IPS-18a (cell line): Measurements from ENCODE around the gene RANBP17.
"Not testable (repeated sequence)": the region's sequence is repeated elsewhere in the genome, so short reads cannot be mapped to it uniquely, and the experiment has no call there.

ENCODE experiments used
- H3K27ac ChIP-seq: one replicate; pipeline ENCODE4 v1.5.1; 2013; ENCODE audit warnings: low read length
- H3K27me3 ChIP-seq: one replicate; pipeline ENCODE4 v1.6.1; 2013; ENCODE audit warnings: mild to moderate bottlenecking, low read length; ENCODE audit not compliant: control insufficient read depth, insufficient read depth
- H3K36me3 ChIP-seq: one replicate; pipeline ENCODE4 v1.6.1; 2013; ENCODE audit warnings: low read depth, low read length; ENCODE audit not compliant: control insufficient read depth
- H3K4me1 ChIP-seq: one replicate; pipeline ENCODE4 v1.6.1; 2013; ENCODE audit warnings: low read depth, low read length; ENCODE audit not compliant: control insufficient read depth
- H3K4me3 ChIP-seq: one replicate; pipeline ENCODE4 v1.5.1; 2013; ENCODE audit warnings: low read length
- H3K9ac ChIP-seq: one replicate; pipeline ENCODE4 v1.6.1; 2013; ENCODE audit warnings: mild to moderate bottlenecking, low read length, moderate library complexity
- H3K9me3 ChIP-seq: one replicate; pipeline ENCODE4 v1.6.1; 2013; ENCODE audit warnings: low read depth, low read length; ENCODE audit not compliant: control insufficient read depth

Gene RANBP17

DNA sequence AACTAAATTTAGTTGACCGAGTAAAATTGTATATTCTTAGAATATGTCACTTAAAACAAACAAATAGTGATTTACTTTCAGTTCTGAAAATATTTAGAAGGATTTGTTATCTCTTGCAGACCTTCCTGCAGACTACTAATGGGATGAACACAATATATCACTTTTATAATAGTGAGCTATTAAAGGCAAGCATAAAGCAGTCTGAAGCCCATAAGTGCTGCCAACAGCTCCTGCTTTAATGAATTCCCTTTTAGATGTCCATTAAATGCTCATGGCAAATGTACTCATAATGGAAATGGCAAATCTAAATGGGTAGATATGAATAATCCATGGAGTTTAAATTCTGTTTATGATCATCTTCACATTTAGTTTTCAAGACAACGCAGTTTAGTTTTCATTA lies 170.2 kb downstream of the RANBP17 start:
- Histone ChIP-seq H3K4me3 (no peak overlapping the region), H3K27ac (no peak overlapping the region), H3K4me1 (no peaks in the 10 kb centered on the region), H3K36me3 (no peaks in the 10 kb centered on the region), H3K9me3 (no peaks in the 10 kb centered on the region), H3K9ac (no peak overlapping the region), H3K27me3 (no peaks in the 10 kb centered on the region)

DNA sequence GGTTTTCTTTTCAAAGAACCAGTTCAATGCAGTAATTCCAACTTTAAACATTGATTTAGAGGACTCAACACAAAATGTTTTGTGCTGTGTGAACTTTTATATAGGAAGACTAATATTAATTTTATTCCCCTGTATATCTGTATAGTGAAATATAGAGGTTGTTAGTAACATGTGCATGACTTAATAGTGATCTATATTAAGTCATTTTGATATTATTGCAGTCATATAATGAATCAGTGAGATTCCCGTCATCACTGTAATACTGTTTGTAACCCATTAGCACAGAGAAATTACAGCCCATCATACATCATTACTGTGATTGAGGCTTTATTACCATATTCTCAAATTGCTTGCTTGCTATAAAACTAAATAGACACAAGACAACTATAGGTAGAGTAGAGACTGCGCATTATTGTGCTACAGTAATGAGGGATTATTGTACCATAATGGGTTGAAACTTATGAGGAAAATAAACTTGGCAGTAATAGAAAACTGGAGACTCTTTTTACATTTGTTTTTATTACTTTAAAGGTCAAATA lies 170.7 kb downstream of the RANBP17 start:
- H3K27me3 ChIP-seq: no peaks in the 10 kb centered on the region
- no peak overlapping the region for H3K4me3 ChIP-seq
- no peaks in the 10 kb centered on the region for H3K9me3 ChIP-seq
- no peak overlapping the region for H3K27ac ChIP-seq
- no peak overlapping the region for H3K9ac ChIP-seq
- H3K4me1 ChIP-seq: no peaks in the 10 kb centered on the region
- H3K36me3 ChIP-seq: no peaks in the 10 kb centered on the region

DNA sequence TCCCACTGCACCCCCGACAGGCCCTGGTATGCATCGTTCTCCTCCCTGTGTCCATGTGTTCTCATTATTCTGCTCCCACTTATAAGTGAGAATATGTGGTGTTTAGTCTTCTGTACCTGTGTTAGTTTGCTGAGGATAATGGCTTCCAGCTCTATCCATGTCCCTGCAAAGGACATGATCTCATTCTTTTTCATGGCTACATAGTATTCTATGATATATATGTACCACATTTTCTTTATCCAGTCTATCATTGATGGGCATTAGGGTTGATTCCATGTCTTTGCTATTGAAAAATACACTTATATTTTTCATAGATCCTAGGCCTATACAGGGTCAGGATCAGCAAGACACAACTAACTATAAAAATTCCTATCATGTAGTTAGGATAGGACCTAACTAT lies 180.1 kb downstream of the RANBP17 start:
- peaks cover 12% of the 10 kb centered on the region for H3K4me1 ChIP-seq
- not testable (repeated sequence) for H3K9ac ChIP-seq, H3K9me3 ChIP-seq, H3K27me3 ChIP-seq, H3K27ac ChIP-seq, H3K36me3 ChIP-seq, H3K4me3 ChIP-seq

DNA sequence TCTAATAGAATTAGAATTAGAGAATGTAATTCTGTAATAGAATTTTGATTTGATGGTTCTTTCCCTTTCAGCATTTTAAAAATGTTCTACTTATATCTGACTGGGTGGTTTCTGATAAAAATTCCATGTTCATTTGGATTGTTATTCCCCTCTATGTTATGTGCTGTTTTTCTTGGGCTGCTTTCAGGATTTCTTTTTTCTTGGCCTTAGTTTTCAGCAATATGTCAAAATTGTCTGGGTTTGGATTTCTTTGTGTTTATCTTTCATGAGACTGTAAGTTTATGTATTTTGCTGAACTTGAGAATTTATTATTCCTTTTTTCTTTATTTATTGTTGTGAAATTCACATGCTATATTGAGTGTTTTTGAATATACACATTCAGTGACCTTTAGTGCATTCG lies 189.1 kb downstream of the RANBP17 start:
- H3K36me3 ChIP-seq: no peaks in the 10 kb centered on the region
- H3K9me3 ChIP-seq: peaks cover 17% of the 10 kb centered on the region
- H3K27me3 ChIP-seq: no peaks in the 10 kb centered on the region
- no peak overlapping the region for H3K9ac ChIP-seq
- H3K4me3 ChIP-seq: no peak overlapping the region
- no peaks in the 10 kb centered on the region for H3K4me1 ChIP-seq
- H3K27ac ChIP-seq: no peak overlapping the region

DNA sequence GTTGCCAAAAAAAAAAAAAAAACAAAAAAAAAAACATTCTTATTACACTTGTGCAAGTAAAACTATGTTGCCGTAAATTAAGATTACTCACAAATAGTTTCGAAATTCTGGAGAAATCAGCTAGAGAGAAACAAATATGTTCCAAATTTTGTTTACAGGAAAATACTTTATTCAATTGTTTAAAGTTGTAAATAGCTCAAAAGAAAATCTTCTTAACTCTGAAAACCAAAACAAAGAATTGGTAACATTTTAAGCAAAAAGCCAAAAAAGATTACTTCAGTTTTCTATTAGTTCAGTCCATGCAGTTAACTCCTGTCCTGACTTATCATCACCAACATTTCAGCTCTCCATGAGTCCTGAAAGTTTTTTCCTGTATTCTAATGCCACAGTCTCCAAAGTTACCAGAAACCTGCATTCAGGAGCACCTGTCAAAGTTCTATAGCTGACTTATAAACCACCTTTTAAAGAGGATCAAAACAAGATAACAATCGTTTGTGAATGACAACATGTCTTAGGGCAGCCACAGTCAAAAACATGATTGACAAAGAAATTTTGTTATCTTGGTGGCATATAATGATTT lies 194.1 kb downstream of the RANBP17 start:
- Histone ChIP-seq H3K27ac (no peak overlapping the region), H3K4me3 (no peak overlapping the region), H3K36me3 (no peaks in the 10 kb centered on the region), H3K9me3 (peaks cover 32% of the 10 kb centered on the region), H3K4me1 (no peaks in the 10 kb centered on the region), H3K9ac (no peak overlapping the region), H3K27me3 (no peaks in the 10 kb centered on the region)

DNA sequence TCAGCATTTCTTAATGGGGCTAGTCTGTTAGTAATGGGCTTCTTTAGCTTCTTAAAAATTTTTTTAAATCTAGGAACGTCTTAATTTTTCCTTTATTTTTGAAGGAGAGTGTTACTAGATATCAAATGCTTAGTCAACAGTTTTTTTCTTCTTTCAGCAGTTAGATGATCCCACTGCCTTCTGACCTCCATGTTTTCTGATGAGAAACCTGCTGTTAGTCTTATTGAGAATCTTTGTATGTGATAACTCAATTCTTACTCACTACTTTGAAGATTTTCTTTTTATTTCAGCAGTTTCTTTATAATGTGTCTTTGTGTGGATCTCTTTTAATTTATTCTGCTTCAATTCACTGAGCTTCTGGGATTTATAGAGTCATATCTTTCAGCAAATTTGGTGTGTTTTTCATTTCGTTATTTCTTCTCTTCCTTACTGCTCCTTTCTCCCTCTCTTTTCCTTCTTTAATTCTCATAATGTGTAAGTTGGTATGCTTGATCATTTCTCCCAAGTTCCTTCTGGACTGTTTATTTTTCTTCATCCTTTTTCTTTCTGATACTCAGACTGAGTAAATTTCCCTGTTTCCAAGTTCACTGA lies 205.8 kb downstream of the RANBP17 start:
- Histone ChIP-seq H3K4me1 (no peaks in the 10 kb centered on the region), H3K4me3 (no peak overlapping the region), H3K27me3 (no peaks in the 10 kb centered on the region), H3K9me3 (peaks cover 16% of the 10 kb centered on the region), H3K9ac (no peak overlapping the region), H3K27ac (no peak overlapping the region), H3K36me3 (no peaks in the 10 kb centered on the region)

DNA sequence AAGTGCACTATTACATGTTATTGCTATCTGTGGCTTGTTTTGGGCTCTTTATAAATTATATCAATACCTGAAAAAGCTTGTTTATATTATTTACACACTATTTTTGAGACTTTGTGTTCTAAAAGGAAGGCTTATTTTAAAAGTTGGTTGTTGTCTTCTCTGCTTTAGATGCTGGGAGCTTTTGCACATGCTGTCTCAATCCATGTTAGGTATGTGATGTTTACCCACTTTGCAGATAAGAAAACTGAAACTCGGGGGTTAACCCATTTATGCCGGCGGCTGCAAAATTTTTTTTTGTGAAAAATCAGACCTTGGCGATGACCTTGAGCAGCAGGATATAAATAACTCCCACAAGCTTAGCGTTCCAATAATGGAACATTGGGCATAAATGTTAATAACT lies 212.9 kb downstream of the RANBP17 start:
- Histone ChIP-seq H3K27ac (no peak overlapping the region), H3K9me3 (no peaks in the 10 kb centered on the region), H3K9ac (no peak overlapping the region), H3K27me3 (no peaks in the 10 kb centered on the region), H3K4me1 (no peaks in the 10 kb centered on the region), H3K4me3 (no peak overlapping the region), H3K36me3 (no peaks in the 10 kb centered on the region)

DNA sequence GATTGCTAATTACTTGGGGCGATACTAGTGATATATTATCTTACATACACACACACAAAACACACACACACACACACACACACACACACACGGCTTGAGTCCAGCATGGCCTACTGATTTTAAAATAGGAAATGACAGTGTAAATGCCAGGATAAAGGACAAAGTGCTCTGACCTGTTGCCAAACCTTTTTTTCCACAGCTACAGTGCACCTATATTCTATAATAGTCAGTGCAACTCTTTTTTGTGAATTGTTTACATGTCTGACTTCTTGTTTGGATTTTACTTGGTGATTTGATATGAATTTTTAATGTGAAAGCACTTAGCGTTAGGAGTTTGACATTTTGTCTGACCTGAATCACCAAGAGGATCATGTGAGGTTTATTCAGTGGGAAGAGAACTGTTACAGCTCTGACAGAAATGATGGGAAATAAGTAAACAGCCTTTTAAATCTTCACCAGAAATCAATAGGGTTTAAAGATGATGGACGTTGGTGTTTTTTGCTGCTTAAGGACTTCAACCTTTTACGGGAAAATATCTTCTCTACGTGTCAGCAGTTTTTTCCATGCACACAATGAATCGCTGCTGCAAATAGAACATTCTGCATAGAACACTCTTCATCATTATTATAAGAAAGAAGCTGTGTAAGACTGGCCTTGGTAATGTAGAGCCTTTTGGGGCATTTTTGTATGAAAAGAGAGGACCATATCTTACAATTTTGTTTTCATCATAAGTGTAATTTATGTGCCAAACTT lies 218.5 kb downstream of the RANBP17 start:
- Histone ChIP-seq H3K36me3 (no peaks in the 10 kb centered on the region), H3K27ac (no peak overlapping the region), H3K27me3 (no peaks in the 10 kb centered on the region), H3K4me1 (no peaks in the 10 kb centered on the region), H3K9me3 (no peaks in the 10 kb centered on the region), H3K9ac (no peak overlapping the region), H3K4me3 (no peak overlapping the region)

DNA sequence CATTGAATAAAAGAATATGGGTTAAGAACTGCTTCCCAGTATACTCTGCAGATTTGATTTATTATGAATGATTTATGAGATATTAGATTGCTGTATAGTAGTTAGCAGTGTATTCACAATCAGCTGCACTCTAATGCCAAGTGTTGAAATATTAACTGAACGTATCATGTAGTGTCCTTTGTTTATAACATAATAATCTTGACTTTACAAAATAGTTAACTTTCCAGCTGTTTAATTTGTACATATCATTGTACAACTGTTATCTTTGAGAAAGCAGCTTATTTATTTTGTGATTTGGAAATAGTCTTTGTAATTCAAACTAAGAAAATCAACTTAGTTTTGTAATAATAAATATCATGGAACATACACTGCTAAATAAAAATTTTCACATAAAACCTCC lies 219.5 kb downstream of the RANBP17 start:
- H3K9me3 ChIP-seq: no peaks in the 10 kb centered on the region
- H3K4me3 ChIP-seq: no peak overlapping the region

DNA sequence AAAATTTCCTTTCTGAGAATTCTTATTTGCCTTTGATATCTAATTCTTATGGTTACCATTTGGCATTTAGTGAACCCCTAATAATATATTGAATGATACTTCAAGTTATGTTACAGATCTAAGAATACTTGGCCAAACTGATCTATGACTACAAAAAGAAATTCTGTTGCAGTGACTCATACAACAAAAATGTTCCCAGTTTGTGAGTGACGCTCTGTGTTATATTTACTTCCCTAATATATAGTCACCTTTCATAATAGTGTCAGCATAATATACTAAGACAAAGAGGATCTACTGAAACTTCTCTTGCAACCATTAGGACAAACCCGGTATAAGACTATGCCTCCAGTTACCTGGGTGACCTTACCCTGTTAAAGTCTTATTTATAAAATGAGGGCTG lies 230.4 kb downstream of the RANBP17 start:
- H3K27me3 ChIP-seq: no peaks in the 10 kb centered on the region
- no peak overlapping the region for H3K9ac ChIP-seq
- no peak overlapping the region for H3K27ac ChIP-seq
- H3K9me3 ChIP-seq: no peaks in the 10 kb centered on the region
- H3K4me3 ChIP-seq: no peak overlapping the region
- H3K4me1 ChIP-seq: peaks cover 14% of the 10 kb centered on the region
- no peaks in the 10 kb centered on the region for H3K36me3 ChIP-seq

More for the DNA sequence above, 219.5 kb downstream of the RANBP17 start:
- Histone ChIP-seq H3K27ac (no peak overlapping the region), H3K27me3 (no peaks in the 10 kb centered on the region), H3K9ac (no peak overlapping the region), H3K36me3 (no peaks in the 10 kb centered on the region), H3K4me1 (no peaks in the 10 kb centered on the region)

DNA sequence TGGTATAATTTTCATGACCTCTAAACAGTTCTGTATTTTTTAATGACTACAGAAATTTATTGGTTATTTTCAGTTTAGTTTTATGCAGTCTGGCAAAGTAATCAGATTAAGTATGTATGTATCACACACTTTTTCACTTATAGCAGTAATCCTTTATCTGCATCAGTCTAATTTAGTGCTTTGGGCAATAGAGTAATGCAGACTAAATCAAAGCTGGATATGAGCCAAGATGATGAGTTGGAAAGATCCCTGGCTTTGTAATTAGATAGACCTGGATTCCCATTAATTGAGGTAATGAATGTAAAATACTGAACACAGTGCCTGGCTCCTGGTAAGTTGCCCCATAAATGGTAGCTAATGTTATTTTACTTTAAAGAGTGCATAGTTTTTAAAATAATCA lies 231.8 kb downstream of the RANBP17 start:
- Histone ChIP-seq H3K4me3 (no peak overlapping the region), H3K9me3 (no peaks in the 10 kb centered on the region), H3K27ac (peak overlapping the region; percentile 52), H3K4me1 (peaks cover 14% of the 10 kb centered on the region), H3K9ac (peak overlapping the region; percentile 45), H3K36me3 (no peaks in the 10 kb centered on the region), H3K27me3 (no peaks in the 10 kb centered on the region)
